Gastroesophageal sphincter (tissue), 3 donors: Measurements from ENCODE around the gene CANX.

ENCODE experiments used
- CTCF ChIP-seq, 4 experiments: fragments of 200-600 bp in 2 of 4; fragments of 450-650 bp in 2 of 4; sonication (generic) in 1 of 4; IDR thresholded peaks; one replicate each; pipeline ENCODE4 v1.5.1; 2017 to 2019; ENCODE audit warnings: antibody characterized with exemption in 4 of 4, mild to moderate bottlenecking in 2 of 4, moderate library complexity in 2 of 4
- POLR2A ChIP-seq, 2 donors: fragments of 450-650 bp; IDR thresholded peaks; one replicate each; pipeline ENCODE4 v1.6.1; 2017; ENCODE audit warnings: antibody characterized with exemption in 2 of 2, mild to moderate bottlenecking in 2 of 2, moderate library complexity in 1 of 2
- POLR2AphosphoS5 ChIP-seq: sonication (generic); formaldehyde crosslinking; IDR thresholded peaks from one replicate; pipeline ENCODE4 v1.6.1; 2017; ENCODE audit warnings: antibody characterized with exemption

- no peak for TF ChIP-seq POLR2AphosphoS5
- no peak for TF ChIP-seq CTCF (IDR thresholded peaks at IDR 0.05)
- TF ChIP-seq POLR2A (IDR thresholded peaks at IDR 0.05), result no peak
These were observed 65.3 kb downstream of the CANX start for GRCh38 chr5:179764056-179764455.
